ENCODE data around the gene NDUFV2. TPM values are rescaled to one million over a fixed set of nuclear protein-coding genes. Genes with fewer than 3 reads are reported as not detected.

Gene NDUFV2
- total RNA-seq, 4 donors from 2014 or later: 62.4 to 91.3 (median 74.6) TPM

DNA sequence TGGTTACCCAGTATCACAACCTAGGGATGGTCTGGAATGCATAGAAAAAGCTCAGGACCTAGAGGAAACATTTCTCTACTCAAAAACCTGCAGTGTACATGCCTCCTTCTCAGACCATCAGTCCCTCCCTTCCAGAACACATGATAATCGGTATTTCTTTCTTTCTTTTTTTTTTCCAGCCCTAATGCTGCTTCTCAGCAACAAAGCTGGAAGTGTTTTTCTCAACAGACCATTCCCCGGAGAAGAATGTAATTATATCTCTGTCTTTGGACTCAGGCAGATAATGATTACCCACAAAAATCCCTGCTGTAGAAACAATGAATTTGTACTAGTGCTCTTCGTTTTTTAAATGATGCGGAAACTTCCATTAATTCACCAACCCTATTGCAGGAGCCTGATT is 44.1 kb upstream of the NDUFV2 start:
- Histone ChIP-seq H3K4me1 (peaks cover 0 to 16% (median 2%) of the 10 kb centered on the region in 4 donors), H3K27me3 (no peaks in the 10 kb centered on the region), H3K27ac (no peak overlapping the region), H3K9me3 (no peaks in the 10 kb centered on the region), H3K36me3 (no peaks in the 10 kb centered on the region), H3K4me3 (no peak overlapping the region)
- TF ChIP-seq EP300 (IDR thresholded peaks at IDR 0.05) (no peak), POLR2A (IDR thresholded peaks at IDR 0.05) (no peak)
- TF ChIP-seq, protein P1, sequence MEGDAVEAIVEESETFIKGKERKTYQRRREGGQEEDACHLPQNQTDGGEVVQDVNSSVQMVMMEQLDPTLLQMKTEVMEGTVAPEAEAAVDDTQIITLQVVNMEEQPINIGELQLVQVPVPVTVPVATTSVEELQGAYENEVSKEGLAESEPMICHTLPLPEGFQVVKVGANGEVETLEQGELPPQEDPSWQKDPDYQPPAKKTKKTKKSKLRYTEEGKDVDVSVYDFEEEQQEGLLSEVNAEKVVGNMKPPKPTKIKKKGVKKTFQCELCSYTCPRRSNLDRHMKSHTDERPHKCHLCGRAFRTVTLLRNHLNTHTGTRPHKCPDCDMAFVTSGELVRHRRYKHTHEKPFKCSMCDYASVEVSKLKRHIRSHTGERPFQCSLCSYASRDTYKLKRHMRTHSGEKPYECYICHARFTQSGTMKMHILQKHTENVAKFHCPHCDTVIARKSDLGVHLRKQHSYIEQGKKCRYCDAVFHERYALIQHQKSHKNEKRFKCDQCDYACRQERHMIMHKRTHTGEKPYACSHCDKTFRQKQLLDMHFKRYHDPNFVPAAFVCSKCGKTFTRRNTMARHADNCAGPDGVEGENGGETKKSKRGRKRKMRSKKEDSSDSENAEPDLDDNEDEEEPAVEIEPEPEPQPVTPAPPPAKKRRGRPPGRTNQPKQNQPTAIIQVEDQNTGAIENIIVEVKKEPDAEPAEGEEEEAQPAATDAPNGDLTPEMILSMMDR (IDR thresholded peaks at IDR 0.05): no peak
- no peak for DNase-seq (ENCODE audit: low spot score in 2 of 2)
- WGBS, 2 donors: 23 to 26% methylated on average over 4 of the region's 4 CpGs

DNA sequence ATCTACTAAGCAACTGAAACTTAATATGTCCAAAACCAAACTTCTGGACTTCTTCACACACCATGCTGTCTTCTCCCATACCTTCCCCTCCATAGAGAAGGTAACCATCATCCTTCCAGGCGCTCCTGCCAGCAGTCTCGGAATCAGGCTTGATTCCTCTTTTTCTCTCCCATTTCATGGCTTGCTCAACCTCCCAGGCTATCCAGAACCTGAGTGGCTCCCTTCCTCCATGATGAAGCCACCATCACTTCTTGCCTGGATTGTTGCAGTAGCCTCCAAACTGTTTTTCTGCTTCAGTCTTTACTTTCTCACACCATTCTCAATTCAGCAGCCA is 40.1 kb upstream of the NDUFV2 start:
- Histone ChIP-seq H3K27me3 (no peaks in the 10 kb centered on the region), H3K4me3 (no peak overlapping the region), H3K9me3 (no peaks in the 10 kb centered on the region), H3K4me1 (no peaks in the 10 kb centered on the region), H3K36me3 (no peaks in the 10 kb centered on the region), H3K27ac (no peak overlapping the region)
- DNase-seq (ENCODE audit: low spot score in 2 of 2): no peak
- 90 to 93% methylated on average over 2 of the region's 2 CpGs for WGBS, 2 donors
- TF ChIP-seq EP300 (IDR thresholded peaks at IDR 0.05): no peak
- TF ChIP-seq, protein P1 (IDR thresholded peaks at IDR 0.05): no peak
- TF ChIP-seq POLR2A (IDR thresholded peaks at IDR 0.05): no peak

DNA sequence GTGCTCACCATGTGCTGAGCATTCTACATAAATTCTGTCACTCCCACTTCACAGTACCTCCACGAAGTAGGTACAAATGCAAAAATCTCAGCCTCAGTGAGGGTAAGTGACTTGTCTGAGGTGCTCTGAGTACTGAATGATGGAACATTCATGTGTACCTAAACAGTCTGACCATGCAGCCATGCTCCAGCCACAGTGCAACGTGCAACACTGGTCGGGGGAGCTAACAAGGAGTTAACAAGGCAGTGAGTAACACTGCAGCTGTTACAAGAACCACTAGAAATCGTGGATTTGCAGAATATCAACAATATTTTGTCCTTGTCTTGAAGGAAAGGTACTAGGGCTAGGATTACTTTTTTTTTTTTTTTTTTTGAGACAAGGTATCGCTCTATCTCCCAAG is 36.6 kb upstream of the NDUFV2 start:
- H3K4me3 ChIP-seq: no peak overlapping the region
- 62 to 75% methylated on average over 5 of the region's 5 CpGs for WGBS, 2 donors
- H3K36me3 ChIP-seq: no peaks in the 10 kb centered on the region
- H3K4me1 ChIP-seq: peaks cover 0 to 11% (median 3%) of the 10 kb centered on the region in 4 donors
- no peaks in the 10 kb centered on the region for H3K27me3 ChIP-seq
- no peak for DNase-seq (ENCODE audit: low spot score in 2 of 2)
- no peak for TF ChIP-seq EP300 (IDR thresholded peaks at IDR 0.05)
- TF ChIP-seq, protein P1 (IDR thresholded peaks at IDR 0.05): no peak
- TF ChIP-seq POLR2A (IDR thresholded peaks at IDR 0.05): no peak
- no peak overlapping the region for H3K27ac ChIP-seq
- H3K9me3 ChIP-seq: no peaks in the 10 kb centered on the region

DNA sequence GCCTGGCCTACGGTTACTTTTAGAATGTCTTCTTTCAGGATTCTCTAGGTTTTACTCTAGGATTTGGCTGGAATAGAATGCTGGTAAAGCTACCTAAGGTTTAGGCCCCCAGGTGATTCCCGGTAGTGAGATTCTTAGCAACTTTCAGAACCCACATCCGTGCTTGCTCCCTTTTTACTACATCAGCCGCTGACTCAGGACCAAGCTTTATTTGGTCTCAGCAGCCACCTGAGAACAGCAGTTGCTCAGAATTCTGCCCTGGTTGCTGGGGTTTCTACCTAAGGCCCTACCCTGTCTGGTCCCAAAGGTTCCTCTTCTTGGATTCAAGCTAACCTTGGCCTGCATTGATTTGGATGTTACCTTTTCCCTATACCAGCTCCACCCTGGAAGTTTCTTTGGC is 36.1 kb upstream of the NDUFV2 start:
- H3K9me3 ChIP-seq: no peaks in the 10 kb centered on the region
- WGBS, 2 donors: 93 to 98% methylated on average over 4 of the region's 4 CpGs
- no peak for DNase-seq (ENCODE audit: low spot score in 2 of 2)

DNA sequence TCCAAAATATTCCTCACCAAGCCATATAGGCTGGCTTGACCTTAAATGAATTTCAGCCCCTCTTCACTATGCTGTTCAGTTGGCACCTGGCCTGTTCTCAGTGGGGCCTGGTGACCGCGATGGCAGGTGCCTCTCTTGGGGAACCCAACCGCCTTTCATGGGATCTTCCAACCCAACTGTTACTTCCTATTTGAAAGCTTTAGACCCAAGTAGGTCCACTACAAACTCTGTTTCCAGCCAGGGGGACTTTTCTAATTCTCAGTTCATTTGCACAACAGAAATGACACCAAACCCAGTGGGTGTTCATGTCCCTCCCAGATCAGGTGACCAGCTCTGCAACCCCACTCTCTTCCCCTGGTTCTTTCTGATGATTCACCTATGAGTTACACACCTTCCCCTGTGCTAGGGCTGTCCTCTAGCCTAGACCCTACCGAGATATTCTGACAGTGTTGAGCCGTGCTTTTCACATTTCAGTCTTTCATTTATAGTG is 35.6 kb upstream of the NDUFV2 start:
- Histone ChIP-seq H3K27me3 (no peaks in the 10 kb centered on the region), H3K4me3 (no peak overlapping the region), H3K9me3 (no peaks in the 10 kb centered on the region), H3K27ac (no peak overlapping the region), H3K36me3 (no peaks in the 10 kb centered on the region), H3K4me1 (peaks cover 0 to 11% (median 3%) of the 10 kb centered on the region in 4 donors)
- no peak for DNase-seq (ENCODE audit: low spot score in 2 of 2)
- 93 to 96% methylated on average over 5 of the region's 5 CpGs for WGBS, 2 donors
- TF ChIP-seq POLR2A (IDR thresholded peaks at IDR 0.05) (no peak), EP300 (IDR thresholded peaks at IDR 0.05) (no peak)
- TF ChIP-seq, protein P1 (IDR thresholded peaks at IDR 0.05): no peak

More for the DNA sequence above, 36.1 kb upstream of the NDUFV2 start:
- Histone ChIP-seq H3K27me3 (no peaks in the 10 kb centered on the region), H3K36me3 (no peaks in the 10 kb centered on the region), H3K4me3 (no peak overlapping the region), H3K4me1 (peaks cover 0 to 11% (median 3%) of the 10 kb centered on the region in 4 donors), H3K27ac (no peak overlapping the region)
- no peak for TF ChIP-seq EP300 (IDR thresholded peaks at IDR 0.05)
- TF ChIP-seq, protein P1 (IDR thresholded peaks at IDR 0.05): no peak
- TF ChIP-seq POLR2A (IDR thresholded peaks at IDR 0.05): no peak

All from tibial nerve (tissue), 4 donors.